BJ (cell line): ENCODE data around the gene ATAT1. TPM values are rescaled to one million over a fixed set of nuclear protein-coding genes. Genes with fewer than 3 reads are reported as not detected.

Experiments
- CTCF ChIA-PET: fragments of 350-600 bp; formaldehyde crosslinking; extraction: SDS; loops from one replicate; lab custom pipeline; 2021; ENCODE audit warnings: antibody characterized with exemption, inconsistent platforms; lab: Yijun Ruan, JAX
- POLR2A ChIA-PET: fragments of 300-600 bp; sonication (Branson Sonifier 250); formaldehyde crosslinking; extraction: SDS; loops from one replicate; lab custom pipeline; 2021; ENCODE audit warnings: antibody characterized with exemption; lab: Charles Lee
- DNase-seq: peaks from one replicate; pipeline ENCODE4 v3.0.0-alpha.2; 2011; ENCODE audit warnings: low read depth
- H3K27me3 ChIP-seq: 2 replicates; pipeline ENCODE4 v1.6.0; 2011; ENCODE audit warnings: low read length; ENCODE audit not compliant: control insufficient read depth, insufficient read depth
- H3K36me3 ChIP-seq: 2 replicates; pipeline ENCODE4 v1.5.1; 2011; ENCODE audit warnings: low read length; ENCODE audit not compliant: control insufficient read depth, insufficient read depth
- H3K4me3 ChIP-seq: 2 replicates; pipeline ENCODE4 v1.5.1; 2011; ENCODE audit warnings: low read depth, mild to moderate bottlenecking, control low read depth, low read length
- CTCF ChIP-seq: IDR thresholded peaks from 2 replicates; pipeline ENCODE4 v1.5.1; 2011; ENCODE audit warnings: low read depth, mild to moderate bottlenecking, control low read depth, inconsistent platforms, low read length, moderate library complexity; ENCODE audit not compliant: insufficient read depth
- polyA plus RNA-seq: library from polyadenylated mRNA; depleted of rRNA; stranded (reverse); fragments of >200 nt; gene quantifications from 2 replicates; pipeline ENCODE4 v1.2.3, GENCODE V29; 2011

The ATAT1 gene
- polyA plus RNA-seq, 1 experiment, result 6.8 TPM

- POLR2A ChIA-PET, result interaction anchor here (0.5 kb wide), 1 partner anchor 142 kb away, joined by 3 read pairs; no protein-coding TSS in a partner anchor
- peak overlapping the region; percentile 87 for H3K4me3 ChIP-seq
- no peak for TF ChIP-seq CTCF
- CTCF ChIA-PET, result interaction anchor here (1.0 to 17.2 kb wide), 6 partner anchors 11 to 193 kb away, joined by 3 to 387 read pairs (median 4); partner anchors contain the start of genes DHX16, MDC1 and TUBB
- DNase-seq, result no peak
- no peaks in the 10 kb centered on the region for H3K27me3 ChIP-seq
- H3K36me3 ChIP-seq, result peaks cover 7% of the 10 kb centered on the region
Observed at GRCh38 chr6:30684386-30685156, 57.9 kb downstream of the ATAT1 start.

- no peak for DNase-seq
- ChIA-PET POLR2A (interaction anchor here (0.5 kb wide), 1 partner anchor 142 kb away, joined by 3 read pairs; no protein-coding TSS in a partner anchor), CTCF (interaction anchor here (1.0 to 17.2 kb wide), 6 partner anchors 10 to 144 kb away, joined by 3 to 387 read pairs (median 4); partner anchors contain the start of genes DHX16, MDC1 and TUBB)
- peak; percentile 48 for TF ChIP-seq CTCF
- H3K4me3 ChIP-seq, result peak overlapping the region; percentile 87
- H3K27me3 ChIP-seq, result no peaks in the 10 kb centered on the region
- H3K36me3 ChIP-seq, result peaks cover 3% of the 10 kb centered on the region
Observed at GRCh38 chr6:30685157-30686008, 58.7 kb downstream of the ATAT1 start.

GRCh38 chr6:30686009-30686907 lies 59.6 kb downstream of the ATAT1 start, which contains the start of gene PPP1R18:
TSS of gene PPP1R18 (minus strand) at chr6:30686645. CDS start at chr6:30686018, 627 bp downstream.
- DNase-seq, result no peak
- TF ChIP-seq CTCF, result no peak
- Histone ChIP-seq H3K36me3 (peaks cover 3% of the 10 kb centered on the region), H3K4me3 (peak within 1 kb of the TSS; percentile 87), H3K27me3 (no peaks in the 10 kb centered on the region)
- CTCF ChIA-PET, result interaction anchor here (1.1 to 17.2 kb wide), 4 partner anchors 11 to 144 kb away, joined by 3 to 387 read pairs (median 4); partner anchors contain the start of genes MDC1 and TUBB
- POLR2A ChIA-PET, result no interaction called here

- ChIA-PET POLR2A (interaction anchor here (0.6 kb wide), 1 partner anchor 35 kb away, joined by 5 read pairs; no protein-coding TSS in a partner anchor), CTCF (interaction anchor here (0.7 to 3.6 kb wide), 7 partner anchors 8 to 229 kb away, joined by 3 to 22 read pairs (median 3); no protein-coding TSS in a partner anchor)
- H3K27me3 ChIP-seq, result no peaks in the 10 kb centered on the region
- TF ChIP-seq CTCF, result no peak
- peak overlapping the region; percentile 87 for H3K4me3 ChIP-seq
- peaks cover 3% of the 10 kb centered on the region for H3K36me3 ChIP-seq
- DNase-seq, result peak; percentile 88
Observed at GRCh38 chr6:30686908-30687658, 60.4 kb downstream of the ATAT1 start.
